ENCODE results near the gene ALDH1A3.

ALDH1A3 gene

GRCh38 chr15:100902436-100903167, 23.0 kb downstream of the ALDH1A3 start:
- no peak for DNase-seq

- DNase-seq, result no peak
These were observed 23.5 kb downstream of the ALDH1A3 start for GRCh38 chr15:100903168-100903554.

GRCh38 chr15:100905850-100906249, 26.2 kb downstream of the ALDH1A3 start:
- no peak for DNase-seq

GRCh38 chr15:100908466-100908865, 28.8 kb downstream of the ALDH1A3 start:
- no peak for DNase-seq

- no peak for DNase-seq
These were observed 29.9 kb downstream of the ALDH1A3 start for GRCh38 chr15:100909565-100909964.

GRCh38 chr15:100909989-100910955, 30.6 kb downstream of the ALDH1A3 start:
- no peak for DNase-seq

- DNase-seq, result no peak
These were observed 31.5 kb downstream of the ALDH1A3 start for GRCh38 chr15:100911086-100911485.

- DNase-seq, result no peak
These were observed 34.3 kb downstream of the ALDH1A3 start for GRCh38 chr15:100913961-100914360.

GRCh38 chr15:100914876-100915275, 35.2 kb downstream of the ALDH1A3 start:
- DNase-seq, result no peak

- DNase-seq, result peak; percentile 88
These were observed 38.5 kb downstream of the ALDH1A3 start for GRCh38 chr15:100918034-100918689.

GRCh38 chr15:100918690-100919480, 39.3 kb downstream of the ALDH1A3 start, which contains the start of gene LRRK1:
Gene LRRK1 (plus strand): TSS chr15:100919357. CDS start chr15:100924633, 5,276 bp downstream.
- peak; percentile 72 for DNase-seq

GRCh38 chr15:100919481-100920405, 40.1 kb downstream of the ALDH1A3 start:
- peak; percentile 68 for DNase-seq

GRCh38 chr15:100920516-100921135, 41.0 kb downstream of the ALDH1A3 start:
- no peak for DNase-seq

GRCh38 chr15:100922192-100923040, 42.8 kb downstream of the ALDH1A3 start:
- no peak for DNase-seq

GRCh38 chr15:100923076-100923475, 43.4 kb downstream of the ALDH1A3 start:
- no peak for DNase-seq

GRCh38 chr15:100923902-100924301, 44.3 kb downstream of the ALDH1A3 start:
- DNase-seq, result no peak

- no peak for DNase-seq
These were observed 44.8 kb downstream of the ALDH1A3 start for GRCh38 chr15:100924436-100924835.

GRCh38 chr15:100925480-100925879, 45.8 kb downstream of the ALDH1A3 start:
- no peak for DNase-seq

- DNase-seq, result no peak
These were observed 46.6 kb downstream of the ALDH1A3 start for GRCh38 chr15:100926258-100926657.
